OCI-LY7 (cell line): Measurements from ENCODE around the gene CHTF8. TPM values are rescaled to one million over a fixed set of nuclear protein-coding genes. Genes with fewer than 3 reads are reported as not detected.
"Not testable (repeated sequence)": the region's sequence is repeated elsewhere in the genome, so short reads cannot be mapped to it uniquely, and the experiment has no call there.

Source experiments
- BruUV-seq: library from RNA; stranded (reverse); fragments of 400-500 nt; replicated peaks from 2 replicates; lab custom pipeline; 2021; lab: Mats Ljungman, UMichigan
- CTCF ChIA-PET: fragments of 300-600 bp; sonication (Branson Sonifier 250); formaldehyde crosslinking; loops from one replicate; lab custom pipeline; 2022; ENCODE audit warnings: antibody characterized with exemption; ENCODE audit not compliant: unreplicated experiment; lab: Charles Lee
- POLR2A ChIA-PET: fragments of 300-600 bp; sonication (Branson Sonifier 250); formaldehyde crosslinking; loops from one replicate; lab custom pipeline; 2022; ENCODE audit warnings: antibody characterized with exemption; lab: Charles Lee
- DNase-seq: peaks from one replicate; pipeline ENCODE4 v3.0.0-alpha.2; 2015; ENCODE audit warnings: low spot score
- H2AFZ ChIP-seq: fragments of 200-600 bp; sonication (generic), shearing (Covaris generic); 2 replicates; pipeline ENCODE4 v1.6.1; 2014; ENCODE audit warnings: mild to moderate bottlenecking, antibody characterized with exemption, low read length, moderate library complexity
- H3K27ac ChIP-seq: fragments of 200-600 bp; sonication (generic); 2 replicates; pipeline ENCODE4 v1.5.1; 2014; ENCODE audit warnings: mixed run types, low read depth, mild to moderate bottlenecking, moderate library complexity, low read length, inconsistent platforms; ENCODE audit not compliant: poor library complexity, severe bottlenecking
- H3K36me3 ChIP-seq: fragments of 200-600 bp; sonication (generic); 2 replicates; pipeline ENCODE4 v1.6.1; 2014; ENCODE audit warnings: mild to moderate bottlenecking, antibody characterized with exemption, low read length, moderate library complexity, mixed read lengths; ENCODE audit not compliant: insufficient read depth
- H3K4me1 ChIP-seq: fragments of 200-600 bp; sonication (generic); 2 replicates; pipeline ENCODE4 v1.5.1; 2014; ENCODE audit warnings: mild to moderate bottlenecking, low read length; ENCODE audit not compliant: insufficient read depth, poor library complexity, severe bottlenecking
- H3K4me2 ChIP-seq: fragments of 200-600 bp; sonication (generic); 2 replicates; pipeline ENCODE4 v1.6.1; 2014; ENCODE audit warnings: mild to moderate bottlenecking, low read length
- H3K4me3 ChIP-seq: fragments of 200-600 bp; sonication (generic); 2 replicates; pipeline ENCODE4 v1.5.1; 2014; ENCODE audit warnings: mild to moderate bottlenecking, low read depth, low read length; ENCODE audit not compliant: poor library complexity, severe bottlenecking
- H3K79me2 ChIP-seq: fragments of 200-600 bp; sonication (generic); 2 replicates; pipeline ENCODE4 v1.6.1; 2016; ENCODE audit warnings: low read depth, mild to moderate bottlenecking, low read length, moderate library complexity, mixed read lengths; ENCODE audit not compliant: insufficient read depth
- H3K9me2 ChIP-seq: fragments of 200-600 bp; sonication (generic); 2 replicates; pipeline ENCODE4 v1.6.1; 2016; ENCODE audit warnings: mild to moderate bottlenecking, low read length, mixed read lengths; ENCODE audit not compliant: insufficient read depth
- H3K9me3 ChIP-seq: fragments of 200-600 bp; sonication (generic); 2 replicates; pipeline ENCODE4 v1.6.1; 2014; ENCODE audit warnings: mild to moderate bottlenecking, mixed run types, low read length, mixed read lengths
- H4K20me1 ChIP-seq: fragments of 200-600 bp; sonication (generic); 2 replicates; pipeline ENCODE4 v1.6.1; 2014; ENCODE audit warnings: mild to moderate bottlenecking, antibody characterized with exemption, low read length, moderate library complexity, mixed read lengths; ENCODE audit not compliant: insufficient read depth
- EZH2phosphoT487 ChIP-seq: fragments of 200-600 bp; sonication (generic); IDR thresholded peaks from 2 replicates; pipeline ENCODE4 v1.6.1; 2018; ENCODE audit warnings: low read depth, borderline replicate concordance, mild to moderate bottlenecking, mixed run types, antibody characterized with exemption, low read length, moderate library complexity, mixed read lengths
- intact Hi-C: fragments of 100-400 bp; cut with micrococcal nuclease; formaldehyde crosslinking; loops from one replicate; pipeline ENCODE4 v1.10.0; 2022; ENCODE audit not compliant: unreplicated experiment
- total RNA-seq, 2 experiments: library from RNA; depleted of rRNA in 1 of 2; stranded (reverse); fragments of >200 nt in 1 of 2; shearing (Covaris generic) in 1 of 2; gene quantifications; 2 replicates each; pipeline ENCODE4 v1.2.3, GENCODE V29; 2014 to 2022
- TF ChIP-seq, protein P1 (sequence below): fragments of 200-600 bp; sonication (generic); conservative IDR thresholded peaks from 2 replicates; pipeline ENCODE4 v1.5.1; 2014; ENCODE audit warnings: mild to moderate bottlenecking, antibody characterized with exemption, low read length, moderate library complexity, mixed read lengths

The CHTF8 gene
- total RNA-seq, 2 experiments from 2014 or later: 58.8 to 151 TPM

DNA sequence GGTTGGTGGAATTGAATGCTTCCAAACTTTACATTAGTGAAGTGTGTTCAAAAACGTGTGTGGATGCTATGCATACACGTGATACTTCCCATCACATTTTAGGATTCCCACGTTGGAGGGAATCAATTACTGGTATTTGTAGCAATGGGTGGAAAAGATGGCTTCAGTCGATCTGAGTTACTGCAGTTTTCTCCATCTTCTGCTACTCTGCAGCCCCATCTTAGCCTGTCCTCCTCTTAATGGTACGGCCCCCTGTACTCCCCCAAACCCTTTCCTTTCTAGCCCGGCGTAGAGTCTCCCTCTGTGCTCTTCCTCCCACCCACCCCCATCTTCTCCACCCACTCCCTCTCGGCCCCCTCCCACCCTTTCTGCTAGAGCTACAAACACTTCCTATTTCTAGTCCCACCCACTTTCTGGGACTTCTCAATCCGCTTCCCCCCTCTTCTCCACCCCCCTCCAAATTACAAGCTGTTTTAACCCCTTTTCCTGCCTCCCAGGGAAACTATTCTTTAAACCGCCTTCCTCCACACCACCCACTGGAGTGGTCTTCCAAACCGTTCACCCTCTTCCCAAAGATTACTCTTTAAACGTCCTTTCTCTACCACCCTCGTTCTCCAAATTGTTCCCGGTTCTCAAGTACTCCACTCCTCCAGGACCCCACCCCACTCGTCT lies 1.1 kb downstream of the CHTF8 start:
- H3K27ac ChIP-seq: peak overlapping the region; percentile 77
- H2AFZ ChIP-seq: peak overlapping the region; percentile 24; the same call in 1 of the 2 replicates
- ChIA-PET CTCF (interaction anchor here (1.0 kb wide), 1 partner anchor 13 kb away, joined by 3 read pairs; no protein-coding TSS in a partner anchor), POLR2A (interaction anchor here (0.5 to 0.9 kb wide), 4 partner anchors 18 to 1385 kb away, joined by 3 to 5 read pairs (median 3); no protein-coding TSS in a partner anchor)
- H3K79me2 ChIP-seq: peaks cover 86% of the 10 kb centered on the region
- H3K4me1 ChIP-seq: peaks cover 27% of the 10 kb centered on the region
- no peak for TF ChIP-seq EZH2phosphoT487
- TF ChIP-seq, protein P1, sequence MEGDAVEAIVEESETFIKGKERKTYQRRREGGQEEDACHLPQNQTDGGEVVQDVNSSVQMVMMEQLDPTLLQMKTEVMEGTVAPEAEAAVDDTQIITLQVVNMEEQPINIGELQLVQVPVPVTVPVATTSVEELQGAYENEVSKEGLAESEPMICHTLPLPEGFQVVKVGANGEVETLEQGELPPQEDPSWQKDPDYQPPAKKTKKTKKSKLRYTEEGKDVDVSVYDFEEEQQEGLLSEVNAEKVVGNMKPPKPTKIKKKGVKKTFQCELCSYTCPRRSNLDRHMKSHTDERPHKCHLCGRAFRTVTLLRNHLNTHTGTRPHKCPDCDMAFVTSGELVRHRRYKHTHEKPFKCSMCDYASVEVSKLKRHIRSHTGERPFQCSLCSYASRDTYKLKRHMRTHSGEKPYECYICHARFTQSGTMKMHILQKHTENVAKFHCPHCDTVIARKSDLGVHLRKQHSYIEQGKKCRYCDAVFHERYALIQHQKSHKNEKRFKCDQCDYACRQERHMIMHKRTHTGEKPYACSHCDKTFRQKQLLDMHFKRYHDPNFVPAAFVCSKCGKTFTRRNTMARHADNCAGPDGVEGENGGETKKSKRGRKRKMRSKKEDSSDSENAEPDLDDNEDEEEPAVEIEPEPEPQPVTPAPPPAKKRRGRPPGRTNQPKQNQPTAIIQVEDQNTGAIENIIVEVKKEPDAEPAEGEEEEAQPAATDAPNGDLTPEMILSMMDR: no peak
- peak overlapping the region; percentile 100 for H3K4me3 ChIP-seq
- BruUV-seq: no TSS peak
- H3K4me2 ChIP-seq: peak overlapping the region; percentile 98
- peaks cover 67% of the 10 kb centered on the region for H3K36me3 ChIP-seq
- peaks cover 33% of the 10 kb centered on the region for H4K20me1 ChIP-seq
- DNase-seq: peak; percentile 69
- no peaks in the 10 kb centered on the region for H3K9me3 ChIP-seq
- no peaks in the 10 kb centered on the region for H3K9me2 ChIP-seq
- intact Hi-C loops: loop anchor here (2.0 to 10.0 kb wide), 3 partner anchors 256 to 597 kb away; partner anchors contain the start of genes TANGO6, TERF2 and ZFP90

DNA sequence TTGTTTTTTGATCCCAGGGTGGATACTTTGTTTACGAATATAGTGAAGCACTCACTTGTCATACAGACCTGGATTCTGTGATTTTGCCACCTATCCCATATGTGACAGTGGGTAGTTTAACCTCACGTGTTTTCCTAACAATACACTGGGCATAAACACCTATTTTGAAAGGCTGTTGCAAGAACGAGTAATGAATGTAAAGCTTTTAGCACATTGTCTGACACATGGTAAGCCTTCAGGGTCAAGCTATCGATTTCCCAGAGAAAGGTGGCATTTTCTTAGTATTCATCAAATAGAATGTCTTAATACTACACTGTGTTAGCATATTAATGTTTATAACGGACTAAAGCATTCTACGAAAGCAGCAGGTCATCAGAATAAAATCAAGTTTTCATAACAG lies 1.9 kb downstream of the CHTF8 start:
- H3K9me2 ChIP-seq: no peaks in the 10 kb centered on the region
- no peak for DNase-seq
- CTCF ChIA-PET: no interaction called here
- no peaks in the 10 kb centered on the region for H3K9me3 ChIP-seq
- peaks cover 86% of the 10 kb centered on the region for H3K79me2 ChIP-seq
- TF ChIP-seq EZH2phosphoT487: no peak
- peaks cover 31% of the 10 kb centered on the region for H4K20me1 ChIP-seq
- peak overlapping the region; percentile 77 for H3K27ac ChIP-seq
- peak overlapping the region; percentile 98 for H3K4me2 ChIP-seq
- TSS peak; percentile 62 for BruUV-seq
- peaks cover 27% of the 10 kb centered on the region for H3K4me1 ChIP-seq
- H2AFZ ChIP-seq: no peak overlapping the region
- POLR2A ChIA-PET: interaction anchor here (0.6 to 1.3 kb wide), 2 partner anchors 10 to 522 kb away, joined by 3 read pairs; no protein-coding TSS in a partner anchor
- peak overlapping the region; percentile 100 for H3K4me3 ChIP-seq
- H3K36me3 ChIP-seq: peaks cover 68% of the 10 kb centered on the region
- intact Hi-C loops: loop anchor here (2.0 to 10.0 kb wide), 3 partner anchors 257 to 596 kb away; partner anchors contain the start of genes TANGO6, TERF2 and ZFP90

DNA sequence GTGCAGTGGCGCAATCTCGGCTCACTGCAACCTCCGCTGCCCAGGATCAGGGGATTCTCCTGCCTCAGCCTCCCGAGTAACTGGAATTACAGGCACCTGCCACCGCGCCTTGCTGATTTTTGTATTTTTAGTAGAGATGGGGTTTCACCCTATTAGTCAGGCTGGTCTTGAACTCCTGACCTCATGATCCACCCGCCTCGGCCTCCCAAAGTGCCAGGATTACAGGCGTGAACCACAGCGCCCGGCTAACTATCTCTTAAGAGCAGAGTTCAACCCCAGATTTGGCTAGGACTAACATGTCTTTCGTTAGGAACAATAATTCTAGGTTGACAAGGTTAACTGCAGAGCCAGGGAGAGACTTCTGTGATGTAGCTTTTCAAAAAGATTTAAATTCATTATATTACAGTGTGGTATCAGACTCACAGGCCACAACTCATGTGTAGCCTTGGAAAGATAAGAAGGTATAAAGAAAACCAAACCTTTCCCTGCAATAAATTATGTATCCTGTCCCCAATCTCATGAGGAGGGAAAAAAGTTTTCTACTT lies 4.3 kb downstream of the CHTF8 start:
- Histone ChIP-seq H3K4me1 (peaks cover 13% of the 10 kb centered on the region), H3K9me3 (no peaks in the 10 kb centered on the region), H3K79me2 (peaks cover 76% of the 10 kb centered on the region), H3K4me3 (no peak overlapping the region), H2AFZ (no peak overlapping the region), H3K9me2 (no peaks in the 10 kb centered on the region), H4K20me1 (peaks cover 13% of the 10 kb centered on the region; the same call in 1 of the 2 replicates), H3K36me3 (peaks cover 77% of the 10 kb centered on the region), H3K27ac (no peak overlapping the region), H3K4me2 (no peak overlapping the region)
- CTCF ChIA-PET: no interaction called here
- no TSS peak for BruUV-seq
- POLR2A ChIA-PET: no interaction called here
- TF ChIP-seq EZH2phosphoT487: no peak
- TF ChIP-seq, protein P1: no peak
- DNase-seq: no peak
- intact Hi-C loops: no loop called here

DNA sequence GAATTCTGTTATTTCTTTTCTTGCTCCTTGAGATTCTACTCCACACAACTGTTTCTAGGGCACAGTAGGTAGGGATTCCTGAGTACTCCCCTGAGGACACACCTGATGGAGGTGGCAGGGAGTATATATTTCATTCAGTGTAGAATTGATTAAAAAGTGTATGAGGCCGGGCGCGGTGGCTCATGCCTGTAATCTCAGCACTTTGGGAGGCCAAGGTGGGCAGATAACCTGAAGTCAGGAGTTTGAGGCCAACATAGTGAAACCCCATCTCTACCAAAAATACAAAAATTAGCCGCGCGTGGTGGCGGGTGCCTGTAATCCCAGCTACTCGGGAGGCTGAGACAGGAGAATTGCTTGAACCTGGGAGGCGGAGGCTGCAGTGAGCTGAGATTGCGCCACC lies 5.6 kb downstream of the CHTF8 start:
- H3K9me3 ChIP-seq, DNase-seq, BruUV-seq, CTCF ChIA-PET, intact Hi-C loops, H3K27ac ChIP-seq, POLR2A ChIA-PET, H3K4me3 ChIP-seq, H3K4me2 ChIP-seq, H2AFZ ChIP-seq, H3K9me2 ChIP-seq: not testable (repeated sequence)
- peaks cover 13% of the 10 kb centered on the region for H3K4me1 ChIP-seq
- peaks cover 88% of the 10 kb centered on the region for H3K36me3 ChIP-seq
- H4K20me1 ChIP-seq: peaks cover 11% of the 10 kb centered on the region; the same call in 1 of the 2 replicates
- H3K79me2 ChIP-seq: peaks cover 72% of the 10 kb centered on the region
